ENCODE results near the gene NME3. TPM values are rescaled to one million over a fixed set of nuclear protein-coding genes. Genes with fewer than 3 reads are reported as not detected.
A peak's percentile ranks its signal among the peaks of the same experiment; 100 is the strongest.

NME3 gene
- total and polyA plus RNA-seq, 2 of the 13 experiments (the other 11 are each of a cell fraction or from before 2014, with no cell fraction given): 10.4 to 15.9 TPM

DNA sequence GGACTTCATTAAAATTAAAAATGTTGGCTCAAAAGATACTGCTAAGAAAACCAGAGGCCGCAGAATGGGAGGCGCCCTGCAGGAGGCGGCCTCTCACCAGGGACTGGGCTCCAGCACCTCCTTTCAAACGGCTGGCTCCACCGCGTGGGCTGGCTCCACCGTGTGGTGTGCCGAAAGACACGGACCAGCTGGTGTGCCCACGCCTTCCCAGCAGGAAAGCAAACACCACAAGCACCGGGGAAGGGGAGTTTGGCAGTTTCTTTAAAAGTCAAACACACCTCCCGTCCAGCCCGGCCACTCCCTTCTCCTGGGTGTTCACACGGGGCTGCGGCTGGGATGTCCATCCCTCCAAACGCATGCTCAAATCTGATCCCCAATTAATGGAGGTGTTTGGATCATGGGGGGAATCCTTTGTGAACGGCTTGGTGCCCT is 41.4 kb upstream of the NME3 start:
- ATAC-seq (peak; percentile 93), FAIRE-seq (peak; percentile 42), DNase-seq (ENCODE audit: low spot score) (peak; percentile 70)
- peaks cover 12 to 34% of the 10 kb centered on the region in 2 experiments; a peak in 4 of 5 replicates for H3K36me3 ChIP-seq (replicated peaks in 1 of 2; ENCODE audit: control insufficient read depth in 1 of 2, insufficient read depth in 2 of 2, low read length in 2 of 2)
- peaks cover 10% of the 10 kb centered on the region for H3K4me1 ChIP-seq (ENCODE audit: insufficient read depth, low read length)
- no peak overlapping the region for H3K9ac ChIP-seq (ENCODE audit: insufficient read depth, low read depth, low read length)
- H2AFZ ChIP-seq (ENCODE audit: low read length): no peak overlapping the region
- WGBS (ENCODE audit: low lambda C conversion rate): 38% methylated on average over 12 of the region's 17 CpGs
- no peaks in the 10 kb centered on the region for H3K9me3 ChIP-seq (ENCODE audit: low read length)
- no peak overlapping the region for H3K27ac ChIP-seq (ENCODE audit: extremely low read length, insufficient read depth, low read length)
- ChIA-PET CTCF (ENCODE audit: low intra/inter-chr PET ratio, low total read pairs) (interaction anchor here (0.6 to 1.8 kb wide), 6 partner anchors 11 to 120 kb away, joined by 3 to 11 read pairs (median 8); partner anchors contain the start of genes EME2, IGFALS, MRPS34 and NUBP2), POLR2A (interaction anchor here (1.0 to 2.9 kb wide), 4 partner anchors 12 to 30 kb away, joined by 3 to 11 read pairs (median 4); partner anchors contain the start of genes NUBP2 and SPSB3)
- no peak overlapping the region for H3K4me3 ChIP-seq (replicated peaks in 1 of 3; ENCODE audit: insufficient read depth in 1 of 3, low read depth in 2 of 3, low read length in 3 of 3)
- peaks cover 5% of the 10 kb centered on the region; the same call in 1 of the 2 replicates for H4K20me1 ChIP-seq (ENCODE audit: insufficient read depth, low read length)
- H3K4me2 ChIP-seq (ENCODE audit: low read depth, low read length): peak overlapping the region; percentile 34; the same call in 1 of the 2 replicates
- no peaks in the 10 kb centered on the region for H3K79me2 ChIP-seq (ENCODE audit: insufficient read depth, low read length)
- in situ Hi-C loops (cut with HindIII; ENCODE audit: extremely low pct_ligation_motif_present, low pct_unique_long_range_greater_than_20kb): no loop called here
- BruUV-seq (replicated peaks): no TSS peak
- intact Hi-C loops (cut with micrococcal nuclease; ENCODE audit: unreplicated experiment): loop anchor here (1.0 to 5.0 kb wide), 3 partner anchors 18 to 40 kb away; partner anchors contain the start of genes EME2, MRPS34, NME3 and NUBP2
- no peaks in the 10 kb centered on the region for H3K27me3 ChIP-seq (ENCODE audit: control insufficient read depth in 1 of 2, insufficient read depth in 2 of 2, low read length in 2 of 2)
- TF ChIP-seq, protein P1, sequence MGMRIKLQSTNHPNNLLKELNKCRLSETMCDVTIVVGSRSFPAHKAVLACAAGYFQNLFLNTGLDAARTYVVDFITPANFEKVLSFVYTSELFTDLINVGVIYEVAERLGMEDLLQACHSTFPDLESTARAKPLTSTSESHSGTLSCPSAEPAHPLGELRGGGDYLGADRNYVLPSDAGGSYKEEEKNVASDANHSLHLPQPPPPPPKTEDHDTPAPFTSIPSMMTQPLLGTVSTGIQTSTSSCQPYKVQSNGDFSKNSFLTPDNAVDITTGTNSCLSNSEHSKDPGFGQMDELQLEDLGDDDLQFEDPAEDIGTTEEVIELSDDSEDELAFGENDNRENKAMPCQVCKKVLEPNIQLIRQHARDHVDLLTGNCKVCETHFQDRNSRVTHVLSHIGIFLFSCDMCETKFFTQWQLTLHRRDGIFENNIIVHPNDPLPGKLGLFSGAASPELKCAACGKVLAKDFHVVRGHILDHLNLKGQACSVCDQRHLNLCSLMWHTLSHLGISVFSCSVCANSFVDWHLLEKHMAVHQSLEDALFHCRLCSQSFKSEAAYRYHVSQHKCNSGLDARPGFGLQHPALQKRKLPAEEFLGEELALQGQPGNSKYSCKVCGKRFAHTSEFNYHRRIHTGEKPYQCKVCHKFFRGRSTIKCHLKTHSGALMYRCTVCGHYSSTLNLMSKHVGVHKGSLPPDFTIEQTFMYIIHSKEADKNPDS (CRISPR knock-in tag; IDR thresholded peaks at IDR 0.05): no peak
- no peak for TF ChIP-seq ZNF558 (CRISPR knock-in tag; IDR thresholded peaks at IDR 0.05; ENCODE audit: borderline replicate concordance)
- no peak for TF ChIP-seq ZNF660 (CRISPR knock-in tag; IDR thresholded peaks at IDR 0.05; ENCODE audit: borderline replicate concordance, low read depth)
- no peak for TF ChIP-seq SNRNP70 (IDR thresholded peaks at IDR 0.05; ENCODE audit: low read depth, low read length)
- TF ChIP-seq HOXD1 (CRISPR knock-in tag; IDR thresholded peaks at IDR 0.05): no peak
- no peak for TF ChIP-seq ARHGAP35 (CRISPR knock-in tag; IDR thresholded peaks at IDR 0.05; ENCODE audit: borderline replicate concordance)
- peak; percentile 22; the same call in 1 of the 2 replicates for TF ChIP-seq FOSL2 (CRISPR knock-in tag; IDR thresholded peaks at IDR 0.05)
- no peak for TF ChIP-seq ZNF883 (CRISPR knock-in tag; IDR thresholded peaks at IDR 0.05; ENCODE audit: not compliant biosample characterization)
- TF ChIP-seq HDAC6 (IDR thresholded peaks at IDR 0.05; ENCODE audit: low read depth, low read length): no peak
- TF ChIP-seq, protein P2, sequence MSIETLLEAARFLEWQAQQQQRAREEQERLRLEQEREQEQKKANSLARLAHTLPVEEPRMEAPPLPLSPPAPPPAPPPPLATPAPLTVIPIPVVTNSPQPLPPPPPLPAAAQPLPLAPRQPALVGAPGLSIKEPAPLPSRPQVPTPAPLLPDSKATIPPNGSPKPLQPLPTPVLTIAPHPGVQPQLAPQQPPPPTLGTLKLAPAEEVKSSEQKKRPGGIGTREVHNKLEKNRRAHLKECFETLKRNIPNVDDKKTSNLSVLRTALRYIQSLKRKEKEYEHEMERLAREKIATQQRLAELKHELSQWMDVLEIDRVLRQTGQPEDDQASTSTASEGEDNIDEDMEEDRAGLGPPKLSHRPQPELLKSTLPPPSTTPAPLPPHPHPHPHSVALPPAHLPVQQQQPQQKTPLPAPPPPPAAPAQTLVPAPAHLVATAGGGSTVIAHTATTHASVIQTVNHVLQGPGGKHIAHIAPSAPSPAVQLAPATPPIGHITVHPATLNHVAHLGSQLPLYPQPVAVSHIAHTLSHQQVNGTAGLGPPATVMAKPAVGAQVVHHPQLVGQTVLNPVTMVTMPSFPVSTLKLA (IDR thresholded peaks at IDR 0.05): 0 out of 2 replicates have a peak, but pooled peaks have one; percentile 15
- no peak for TF ChIP-seq ZNF260 (CRISPR knock-in tag; IDR thresholded peaks at IDR 0.05; ENCODE audit: borderline replicate concordance, low read depth)
- peak; percentile 64; the same call in 1 of the 2 replicates for TF ChIP-seq SALL1 (CRISPR knock-in tag; IDR thresholded peaks at IDR 0.05)
- TF ChIP-seq MATR3 (CRISPR knock-in tag; IDR thresholded peaks at IDR 0.05): no peak
- TF ChIP-seq ERF (CRISPR knock-in tag; IDR thresholded peaks at IDR 0.05): peak; percentile 52; the same call in 1 of the 2 replicates
- TF ChIP-seq E2F1 (CRISPR knock-in tag; IDR thresholded peaks at IDR 0.05): no peak
- TF ChIP-seq TBL1XR1 (IDR thresholded peaks at IDR 0.05; ENCODE audit: borderline replicate concordance, low read length, partially characterized antibody): no peak
- TF ChIP-seq YY1 (IDR thresholded peaks at IDR 0.05; ENCODE audit: insufficient read depth, insufficient replicate concordance, low read depth, low read length): no peak
- TF ChIP-seq E2F2 (CRISPR knock-in tag; IDR thresholded peaks at IDR 0.05; ENCODE audit: borderline replicate concordance): no peak
- no peak for TF ChIP-seq ZNF777 (CRISPR knock-in tag; IDR thresholded peaks at IDR 0.05)

Data from HepG2 (cell line).